Body of pancreas (tissue), 4 donors: Measurements from ENCODE around the gene SLC10A4. TPM values are rescaled to one million over a fixed set of nuclear protein-coding genes. Genes with fewer than 3 reads are reported as not detected.

ENCODE experiments used
- ATAC-seq: fragments of 150-250 bp; one replicate; pipeline ENCODE4 v1.9.1; 2016
- DNase-seq, 4 donors: peaks; one replicate each; pipeline ENCODE4 v3.0.0-alpha.2; 2019
- H3K27ac ChIP-seq, 4 donors: fragments of 200-600 bp; sonication (generic); 1 replicate in 3 of 4; 2 replicates in 1 of 4; pipeline versions ENCODE4 v1.5.1 to v1.6.1; 2016 to 2019; ENCODE audit warnings: mild to moderate bottlenecking in 1 of 4, mixed read lengths in 1 of 4, moderate library complexity in 1 of 4
- H3K27me3 ChIP-seq, 2 donors: fragments of 200-600 bp; sonication (generic); one replicate each; pipeline ENCODE4 v1.6.0; 2016; ENCODE audit warnings: mild to moderate bottlenecking in 1 of 2
- H3K36me3 ChIP-seq, 2 donors: fragments of 200-600 bp; sonication (generic); replicated peaks in 1 of 2; 2 replicates each; pipeline ENCODE4 v1.5.1; 2016; ENCODE audit warnings: low read depth in 2 of 2; ENCODE audit not compliant: insufficient read depth in 1 of 2
- H3K4me1 ChIP-seq: fragments of 200-600 bp; sonication (generic); one replicate; pipeline ENCODE4 v1.6.0; 2016
- H3K4me3 ChIP-seq, 2 donors: fragments of 200-600 bp; sonication (generic); 1 replicate in 1 of 2; 2 replicates in 1 of 2; pipeline ENCODE4 v1.5.1; 2016 to 2019
- H3K9me3 ChIP-seq, 3 donors: fragments of 200-600 bp; sonication (generic); 1 replicate in 2 of 3; 2 replicates in 1 of 3; pipeline ENCODE4 v1.5.1; 2016
- POLR2A ChIP-seq, 3 donors: fragments of 450-650 bp; IDR thresholded peaks; one replicate each; pipeline ENCODE4 v1.6.1; 2016; ENCODE audit warnings: antibody characterized with exemption in 3 of 3, mild to moderate bottlenecking in 2 of 3
- WGBS, 2 donors: methylation state at CpG; one replicate each; pipeline ENCODE4 v1.1.5; 2017; 5-methylcytosine and 5-hydroxymethylcytosine counted together
- intact Hi-C: fragments of 100-400 bp; cut with DNase I; formaldehyde crosslinking; loops from one replicate; pipeline ENCODE4 v1.15.1; 2023
- total RNA-seq, 2 donors: library from RNA; depleted of rRNA; stranded (reverse); fragments of >200 nt; gene quantifications; one replicate each; pipeline ENCODE4 v1.1.0, GENCODE V29; 2016
- TF ChIP-seq, protein P1 (sequence below), 7 experiments: fragments of 450-650 bp in 4 of 7; fragments of 200-600 bp in 3 of 7; sonication (generic) in 3 of 7; IDR thresholded peaks; one replicate each; pipeline ENCODE4 v1.5.1; 2016 to 2019; ENCODE audit warnings: antibody characterized with exemption in 7 of 7

Gene SLC10A4
- total RNA-seq, 2 donors from 2014 or later = 0.66 TPM; not detected in 1

GRCh38 chr4:48499551-48500066 is 16.5 kb downstream of the SLC10A4 start:
- Histone ChIP-seq H3K4me1 (no peaks in the 10 kb centered on the region), H3K9me3 (no peaks in the 10 kb centered on the region), H3K27me3 (no peaks in the 10 kb centered on the region), H3K4me3 (no peak overlapping the region), H3K36me3 (peaks cover 0 to 6% of the 10 kb centered on the region in 2 donors), H3K27ac (no peak overlapping the region)
- TF ChIP-seq POLR2A (IDR thresholded peaks at IDR 0.05) = no peak
- TF ChIP-seq, protein P1, sequence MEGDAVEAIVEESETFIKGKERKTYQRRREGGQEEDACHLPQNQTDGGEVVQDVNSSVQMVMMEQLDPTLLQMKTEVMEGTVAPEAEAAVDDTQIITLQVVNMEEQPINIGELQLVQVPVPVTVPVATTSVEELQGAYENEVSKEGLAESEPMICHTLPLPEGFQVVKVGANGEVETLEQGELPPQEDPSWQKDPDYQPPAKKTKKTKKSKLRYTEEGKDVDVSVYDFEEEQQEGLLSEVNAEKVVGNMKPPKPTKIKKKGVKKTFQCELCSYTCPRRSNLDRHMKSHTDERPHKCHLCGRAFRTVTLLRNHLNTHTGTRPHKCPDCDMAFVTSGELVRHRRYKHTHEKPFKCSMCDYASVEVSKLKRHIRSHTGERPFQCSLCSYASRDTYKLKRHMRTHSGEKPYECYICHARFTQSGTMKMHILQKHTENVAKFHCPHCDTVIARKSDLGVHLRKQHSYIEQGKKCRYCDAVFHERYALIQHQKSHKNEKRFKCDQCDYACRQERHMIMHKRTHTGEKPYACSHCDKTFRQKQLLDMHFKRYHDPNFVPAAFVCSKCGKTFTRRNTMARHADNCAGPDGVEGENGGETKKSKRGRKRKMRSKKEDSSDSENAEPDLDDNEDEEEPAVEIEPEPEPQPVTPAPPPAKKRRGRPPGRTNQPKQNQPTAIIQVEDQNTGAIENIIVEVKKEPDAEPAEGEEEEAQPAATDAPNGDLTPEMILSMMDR (IDR thresholded peaks at IDR 0.05) = no peak
- WGBS, 2 donors = 91 to 92% methylated on average over 3 of the region's 3 CpGs
- DNase-seq (no peak), ATAC-seq (no peak)
- intact Hi-C loops = no loop called here

- H3K4me3 ChIP-seq = no peak overlapping the region
- intact Hi-C loops = no loop called here
- TF ChIP-seq, protein P1 (IDR thresholded peaks at IDR 0.05) = no peak
- no peak for TF ChIP-seq POLR2A (IDR thresholded peaks at IDR 0.05)
- WGBS, 2 donors = 64% methylated on average over 4 of the region's 4 CpGs
- H3K27me3 ChIP-seq = no peaks in the 10 kb centered on the region
- H3K27ac ChIP-seq = no peak overlapping the region
- H3K9me3 ChIP-seq = no peaks in the 10 kb centered on the region
- H3K4me1 ChIP-seq = no peaks in the 10 kb centered on the region
- ATAC-seq = no peak
- peaks cover 0 to 15% of the 10 kb centered on the region in 2 donors for H3K36me3 ChIP-seq
- no peak for DNase-seq
Observed at GRCh38 chr4:48503233-48504025, 20.3 kb downstream of the SLC10A4 start.

GRCh38 chr4:48504026-48504330 is 20.8 kb downstream of the SLC10A4 start:
- TF ChIP-seq POLR2A (IDR thresholded peaks at IDR 0.05) = no peak
- TF ChIP-seq, protein P1 (IDR thresholded peaks at IDR 0.05) = no peak
- ATAC-seq = no peak
- H3K4me3 ChIP-seq = no peak overlapping the region
- no peaks in the 10 kb centered on the region for H3K27me3 ChIP-seq
- peaks cover 0 to 14% of the 10 kb centered on the region in 2 donors for H3K36me3 ChIP-seq
- intact Hi-C loops = no loop called here
- DNase-seq = no peak
- WGBS, 2 donors = 90 to 92% methylated on average over 2 of the region's 2 CpGs
- H3K9me3 ChIP-seq = no peaks in the 10 kb centered on the region
- no peaks in the 10 kb centered on the region for H3K4me1 ChIP-seq
- H3K27ac ChIP-seq = no peak overlapping the region

GRCh38 chr4:48504352-48504751 is 21.2 kb downstream of the SLC10A4 start:
- no peaks in the 10 kb centered on the region for H3K27me3 ChIP-seq
- no peaks in the 10 kb centered on the region for H3K9me3 ChIP-seq
- WGBS, 2 donors = 52 to 86% methylated on average over 1 of the region's 1 CpG
- H3K36me3 ChIP-seq = peaks cover 0 to 10% of the 10 kb centered on the region in 2 donors
- DNase-seq (no peak), ATAC-seq (no peak)
- no peak overlapping the region for H3K4me3 ChIP-seq
- no peaks in the 10 kb centered on the region for H3K4me1 ChIP-seq
- no peak overlapping the region for H3K27ac ChIP-seq
- TF ChIP-seq, protein P1 (IDR thresholded peaks at IDR 0.05) = no peak
- no peak for TF ChIP-seq POLR2A (IDR thresholded peaks at IDR 0.05)
- intact Hi-C loops = no loop called here

GRCh38 chr4:48506716-48507115 is 23.6 kb downstream of the SLC10A4 start:
- ATAC-seq = no peak
- WGBS, 2 donors = 85 to 91% methylated on average over 2 of the region's 2 CpGs
- peaks cover 3 to 20% of the 10 kb centered on the region in 2 donors for H3K36me3 ChIP-seq

More at GRCh38 chr4:48506716-48507115, 23.6 kb downstream of the SLC10A4 start:
- DNase-seq = no peak
- intact Hi-C loops = no loop called here
- Histone ChIP-seq H3K27ac (no peak overlapping the region), H3K27me3 (no peaks in the 10 kb centered on the region), H3K9me3 (no peaks in the 10 kb centered on the region), H3K4me1 (no peaks in the 10 kb centered on the region), H3K4me3 (no peak overlapping the region)
- no peak for TF ChIP-seq POLR2A (IDR thresholded peaks at IDR 0.05)
- TF ChIP-seq, protein P1 (IDR thresholded peaks at IDR 0.05) = no peak
